ENCODE results near the gene PGS1. TPM values are rescaled to one million over a fixed set of nuclear protein-coding genes. Genes with fewer than 3 reads are reported as not detected.

Gene PGS1
- total RNA-seq, 2 donors from 2014 or later = 52.0 to 98.4 TPM

- ATAC-seq (ENCODE audit: insufficient number of reproducible peaks, low FRiP score, low read depth) (no peak), DNase-seq (ENCODE audit: low spot score) (no peak)
- Histone ChIP-seq H3K9me3 (no peaks in the 10 kb centered on the region), H3K4me3 (no peak overlapping the region), H3K27me3 (replicated peaks; ENCODE audit: insufficient read depth) (no peaks in the 10 kb centered on the region), H3K36me3 (no peaks in the 10 kb centered on the region), H3K27ac (no peak overlapping the region), H3K4me1 (ENCODE audit: control insufficient read depth in 1 of 2, low read depth in 2 of 2) (no peaks in the 10 kb centered on the region)
- no peak for TF ChIP-seq CTCF (IDR thresholded peaks at IDR 0.05)
Measured at GRCh38 chr17:78335209-78335608, 43.2 kb upstream of the PGS1 start.

- TF ChIP-seq CTCF (IDR thresholded peaks at IDR 0.05) = no peak
- no peaks in the 10 kb centered on the region for H3K36me3 ChIP-seq
- no peak overlapping the region for H3K27ac ChIP-seq
- H3K9me3 ChIP-seq = no peaks in the 10 kb centered on the region
- no peaks in the 10 kb centered on the region for H3K27me3 ChIP-seq (replicated peaks; ENCODE audit: insufficient read depth)
- DNase-seq (ENCODE audit: low spot score) (no peak), ATAC-seq (ENCODE audit: insufficient number of reproducible peaks, low FRiP score, low read depth) (no peak)
- H3K4me3 ChIP-seq = no peak overlapping the region
- peaks cover 3 to 5% of the 10 kb centered on the region in 2 donors for H3K4me1 ChIP-seq (ENCODE audit: control insufficient read depth in 1 of 2, low read depth in 2 of 2)
Measured at GRCh38 chr17:78337244-78338109, 41.0 kb upstream of the PGS1 start.

- ATAC-seq (ENCODE audit: insufficient number of reproducible peaks, low FRiP score, low read depth) = no peak
- Histone ChIP-seq H3K27me3 (replicated peaks; ENCODE audit: insufficient read depth) (no peaks in the 10 kb centered on the region), H3K4me1 (ENCODE audit: control insufficient read depth in 1 of 2, low read depth in 2 of 2) (peaks cover 15 to 17% of the 10 kb centered on the region in 2 donors), H3K36me3 (no peaks in the 10 kb centered on the region), H3K27ac (no peak overlapping the region), H3K4me3 (no peak overlapping the region), H3K9me3 (no peaks in the 10 kb centered on the region)
- no peak for TF ChIP-seq CTCF (IDR thresholded peaks at IDR 0.05)
- no peak for DNase-seq (ENCODE audit: low spot score)
Measured at GRCh38 chr17:78338486-78339259, 39.8 kb upstream of the PGS1 start.

GRCh38 chr17:78340183-78340955 lies 38.1 kb upstream of the PGS1 start:
- peaks cover 19 to 29% of the 10 kb centered on the region in 2 donors for H3K4me1 ChIP-seq (ENCODE audit: control insufficient read depth in 1 of 2, low read depth in 2 of 2)
- no peaks in the 10 kb centered on the region for H3K27me3 ChIP-seq (replicated peaks; ENCODE audit: insufficient read depth)
- TF ChIP-seq CTCF (IDR thresholded peaks at IDR 0.05) = no peak
- H3K36me3 ChIP-seq = no peaks in the 10 kb centered on the region
- no peaks in the 10 kb centered on the region for H3K9me3 ChIP-seq
- no peak for DNase-seq (ENCODE audit: low spot score)
- H3K27ac ChIP-seq = peak overlapping the region; percentile 70 to 83
- no peak overlapping the region for H3K4me3 ChIP-seq
- no peak for ATAC-seq (ENCODE audit: insufficient number of reproducible peaks, low FRiP score, low read depth)
